Activated naive CD4-positive, alpha-beta T cell treated with Interleukin-2 at 50 U/mL for 16 hours (primary cell): ENCODE results near the gene NT5DC4.
A peak's percentile ranks its signal among the peaks of the same experiment; 100 is the strongest.
"Not testable (repeated sequence)": the region's sequence is repeated elsewhere in the genome, so short reads cannot be mapped to it uniquely, and the experiment has no call there.

ENCODE experiments used
- DNase-seq: peaks from one replicate; pipeline ENCODE4 v3.0.0-alpha.2; 2020

The NT5DC4 gene

GRCh38 chr2:112701052-112701451, 19.8 kb upstream of the NT5DC4 start:
- no peak for DNase-seq

- DNase-seq: no peak
Measured at GRCh38 chr2:112703684-112704083, 17.1 kb upstream of the NT5DC4 start.

- DNase-seq: no peak
Measured at GRCh38 chr2:112705575-112705974, 15.2 kb upstream of the NT5DC4 start.

- DNase-seq: peak; percentile 46
Measured at GRCh38 chr2:112706170-112706664, 14.6 kb upstream of the NT5DC4 start.

GRCh38 chr2:112706947-112707346, 13.9 kb upstream of the NT5DC4 start:
- DNase-seq: not testable (repeated sequence)

- DNase-seq: no peak
Measured at GRCh38 chr2:112708968-112709367, 11.9 kb upstream of the NT5DC4 start.

DNA sequence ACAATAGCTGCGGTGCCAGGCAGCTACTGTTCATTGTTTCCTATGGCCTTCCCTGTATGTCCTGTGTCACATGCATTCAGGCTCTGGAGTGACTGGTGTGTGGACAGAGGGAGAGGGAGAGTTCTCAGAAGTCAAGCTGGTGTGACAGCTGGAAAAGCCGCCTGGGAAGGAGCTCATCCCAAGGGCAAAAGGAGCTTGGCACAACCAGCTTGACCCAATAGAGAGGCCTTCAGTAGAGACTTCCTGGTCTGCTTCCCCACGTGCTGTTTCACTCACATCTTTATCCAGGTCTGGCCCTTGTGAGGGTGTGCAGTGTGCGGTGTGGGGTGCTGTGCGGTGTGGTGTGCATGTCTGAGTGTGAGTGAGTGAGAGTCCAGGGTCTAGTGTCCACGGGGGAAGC, 11.1 kb upstream of the NT5DC4 start:
- no peak for DNase-seq

GRCh38 chr2:112710956-112711750, 9.7 kb upstream of the NT5DC4 start:
- DNase-seq: no peak

DNA sequence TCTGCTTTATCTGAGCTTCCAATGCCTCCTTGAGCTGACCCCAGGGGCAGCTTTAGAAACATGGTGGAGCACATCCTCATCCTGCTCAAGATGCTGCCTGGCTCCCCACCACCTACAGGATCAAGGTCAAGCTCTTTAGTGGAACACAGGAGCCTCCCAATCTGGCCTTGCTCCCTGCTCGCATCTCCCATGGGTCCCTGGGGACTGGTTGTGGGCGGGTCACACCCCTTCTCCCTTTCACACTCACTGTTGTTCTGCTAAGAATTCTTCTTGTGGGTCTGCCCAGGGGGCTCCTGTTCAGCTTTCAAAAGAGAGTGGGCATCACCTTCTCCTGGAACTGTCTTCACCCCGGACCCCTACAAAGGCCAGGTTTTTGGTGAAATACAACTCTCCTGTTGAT, 8.4 kb upstream of the NT5DC4 start:
- DNase-seq: no peak

- peak; percentile 69 for DNase-seq
Measured at GRCh38 chr2:112712903-112713584, 7.8 kb upstream of the NT5DC4 start.

DNA sequence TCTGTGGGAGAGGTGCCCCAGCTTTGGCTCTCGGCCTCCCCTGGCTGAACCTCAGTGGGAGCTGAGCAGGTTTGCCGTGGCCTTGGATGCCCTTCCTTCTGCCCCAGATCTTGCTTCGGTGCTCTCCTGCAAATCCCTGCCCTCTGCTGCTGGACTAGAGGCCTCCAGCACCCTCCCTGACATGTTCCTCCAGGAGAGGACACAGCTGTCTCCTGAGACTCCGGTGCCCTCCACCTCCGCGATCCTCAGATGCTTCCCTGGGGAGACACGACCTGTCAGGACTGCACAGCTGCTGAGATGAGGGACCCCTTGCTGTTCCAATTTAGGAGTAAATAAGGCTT, 7.3 kb upstream of the NT5DC4 start:
- DNase-seq: no peak

DNA sequence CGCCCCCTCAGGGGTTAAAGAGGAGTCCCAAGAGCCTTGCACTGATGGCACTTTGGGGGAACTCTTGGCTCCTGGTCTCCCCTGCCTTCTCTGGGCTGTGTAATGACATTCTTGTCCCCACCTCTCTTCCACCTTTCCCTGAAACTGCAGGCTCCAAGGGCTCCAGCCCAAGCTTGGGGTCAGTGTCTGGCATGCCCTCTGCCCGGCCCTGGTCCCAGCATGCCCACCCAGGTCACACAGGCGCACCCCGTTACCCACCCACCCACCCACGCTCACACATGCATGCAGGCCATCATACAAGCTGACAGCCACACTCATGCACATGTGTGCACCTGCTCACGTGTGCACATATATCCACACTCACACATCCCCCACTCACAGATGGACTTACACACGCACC, 6.9 kb upstream of the NT5DC4 start:
- DNase-seq: no peak

GRCh38 chr2:112714331-112714730, 6.5 kb upstream of the NT5DC4 start:
- no peak for DNase-seq

- DNase-seq: no peak
Measured at GRCh38 chr2:112714836-112715631, 5.8 kb upstream of the NT5DC4 start.

GRCh38 chr2:112716094-112716493, 4.7 kb upstream of the NT5DC4 start:
- DNase-seq: not testable (repeated sequence)

DNA sequence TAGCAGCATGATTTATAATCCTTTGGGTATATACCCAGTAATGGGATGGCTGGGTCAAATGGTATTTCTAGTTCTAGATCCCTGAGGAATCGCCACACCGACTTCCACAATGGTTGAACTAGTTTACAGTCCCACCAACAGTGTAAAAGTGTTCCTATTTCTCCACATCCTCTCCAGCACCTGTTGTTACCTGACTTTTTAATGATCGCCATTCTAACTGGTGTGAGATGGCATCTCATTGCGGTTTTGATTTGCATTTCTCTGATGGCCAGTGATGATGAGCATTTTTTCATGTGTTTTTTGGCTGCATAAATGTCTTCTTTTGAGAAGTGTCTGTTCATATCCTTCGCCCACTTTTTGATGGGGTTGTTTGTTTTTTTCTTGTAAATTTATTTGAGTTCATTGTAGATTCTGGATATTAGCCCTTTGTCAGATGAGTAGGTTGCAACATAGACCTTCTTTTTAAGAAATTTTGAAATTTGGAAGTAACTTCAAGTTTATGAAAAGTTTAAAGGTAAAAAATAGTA, 3.9 kb upstream of the NT5DC4 start:
- DNase-seq: not testable (repeated sequence)

DNA sequence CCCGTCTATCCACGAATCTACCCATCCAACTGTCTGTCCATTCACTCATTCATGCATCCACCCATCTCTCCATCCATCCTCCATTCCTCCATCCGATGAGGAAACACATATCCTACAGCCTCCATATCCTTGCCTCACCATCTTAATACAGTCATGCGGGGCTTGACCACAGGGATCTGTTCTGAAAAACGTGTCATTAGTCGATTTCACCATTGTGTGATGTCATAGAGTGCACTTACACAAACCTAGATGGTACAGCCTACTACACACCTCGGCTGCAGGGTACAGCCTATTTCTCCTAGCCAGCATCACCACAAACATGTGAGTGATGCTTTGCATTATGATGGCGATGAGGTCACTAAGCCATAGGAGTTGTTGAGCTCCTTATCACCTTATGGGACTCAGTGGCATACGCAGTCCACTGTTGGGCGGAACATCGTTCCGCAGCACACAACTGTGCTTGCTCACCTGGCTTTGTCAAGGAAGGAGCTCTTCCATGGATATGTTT, 1.9 kb upstream of the NT5DC4 start:
- DNase-seq: no peak

DNA sequence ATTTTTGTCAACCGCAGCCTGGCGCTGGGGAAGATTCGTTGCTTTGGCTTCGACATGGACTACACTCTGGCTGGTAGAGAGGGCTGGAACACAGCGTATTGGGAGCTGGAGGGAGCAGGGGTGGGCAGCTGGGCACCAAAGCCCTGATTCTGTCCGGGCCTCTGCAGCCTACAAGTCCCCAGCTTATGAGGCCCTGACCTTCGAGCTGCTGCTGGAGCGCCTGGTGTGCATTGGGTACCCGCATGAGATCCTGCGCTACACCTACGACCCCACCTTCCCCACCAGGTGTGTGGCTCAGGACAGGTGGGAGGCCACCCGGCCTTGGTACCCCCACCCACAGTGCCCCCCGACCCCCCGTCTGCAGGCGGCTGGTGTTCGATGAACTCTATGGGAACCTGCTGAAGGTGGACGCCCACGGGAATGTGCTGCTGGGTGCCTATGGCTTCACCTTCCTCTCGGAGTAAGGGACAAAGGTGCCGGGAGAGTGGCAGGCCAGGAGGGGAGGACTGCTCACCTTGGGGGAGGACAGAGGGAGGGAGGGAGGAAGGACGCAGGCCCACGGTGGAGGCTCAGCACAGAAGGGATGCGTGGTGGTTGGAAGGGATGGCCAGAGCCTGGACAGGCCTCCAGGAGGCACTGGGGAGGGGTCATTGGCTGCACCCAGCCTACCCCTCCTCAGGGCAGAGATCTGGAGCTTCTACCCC, 1.2 kb downstream of the NT5DC4 start:
- DNase-seq: no peak

DNA sequence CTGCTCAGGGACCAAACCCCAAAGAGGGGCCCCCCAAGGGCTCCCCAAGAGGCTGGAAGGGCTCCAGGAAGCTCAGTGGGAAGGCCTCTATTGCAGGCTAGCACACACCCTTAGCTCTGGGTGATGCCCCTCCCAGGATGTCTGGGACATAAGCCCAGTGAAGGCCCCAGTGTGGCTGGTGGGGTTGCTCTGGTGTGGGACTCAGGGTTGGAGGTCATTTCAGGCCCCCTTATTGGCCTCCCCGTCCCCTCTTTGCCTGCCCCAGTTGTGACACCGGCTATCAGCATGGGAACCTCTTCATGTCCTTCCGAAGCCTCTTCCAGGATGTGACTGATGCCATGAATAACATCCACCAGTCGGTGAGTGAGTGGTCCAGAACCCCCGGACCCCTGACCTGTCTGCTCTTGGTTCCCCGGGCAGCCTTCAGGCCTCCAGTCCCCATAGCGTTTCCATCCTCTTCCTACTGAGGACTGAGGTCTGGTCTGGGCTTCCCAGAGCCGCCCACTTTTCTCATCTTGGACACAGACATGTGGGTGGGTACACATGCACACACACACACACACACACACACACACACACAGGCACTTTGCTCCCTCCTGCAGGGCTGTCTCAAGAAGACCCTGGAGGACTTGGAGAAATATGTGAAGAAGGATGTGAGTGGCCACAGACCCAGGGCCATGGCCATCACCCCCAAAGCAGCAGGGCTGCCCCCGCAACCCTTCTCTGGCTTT, 2.2 kb downstream of the NT5DC4 start:
- no peak for DNase-seq

DNA sequence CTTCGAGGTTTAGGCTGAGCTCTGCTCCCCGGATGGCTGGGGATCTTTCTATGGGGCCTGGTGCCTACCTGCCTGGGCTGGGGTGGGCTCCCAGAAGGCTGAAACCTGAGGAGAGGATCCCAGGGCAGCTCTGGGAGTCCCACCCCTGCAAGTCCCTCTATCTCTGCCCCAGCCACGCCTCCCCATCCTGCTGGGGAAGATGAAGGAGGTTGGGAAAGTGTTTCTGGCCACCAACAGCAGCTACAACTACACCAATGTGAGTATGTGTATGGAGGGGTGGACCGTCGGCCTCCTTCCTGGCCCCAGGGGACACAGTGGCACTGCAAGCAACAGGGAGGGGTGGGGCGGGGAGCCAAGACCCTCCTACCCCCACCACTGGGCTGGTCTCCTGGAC, 2.7 kb downstream of the NT5DC4 start:
- no peak for DNase-seq

- no peak for DNase-seq
Measured at GRCh38 chr2:112723995-112724394, 3.2 kb downstream of the NT5DC4 start.
